Keratinocyte (primary cell): ENCODE measurements around the gene NADSYN1.

ENCODE experiments used
- CTCF ChIP-seq, 3 experiments: IDR thresholded peaks in 1 of 3; conservative IDR thresholded peaks in 1 of 3; optimal IDR thresholded peaks in 1 of 3; 2 replicates in 2 of 3; 3 replicates in 1 of 3; pipeline versions ENCODE3 to v1.5.1; 2011; ENCODE audit warnings: low read length in 3 of 3, mild to moderate bottlenecking in 3 of 3, moderate library complexity in 2 of 3, control low read depth in 1 of 3, inconsistent platforms in 1 of 3; ENCODE audit not compliant: insufficient read depth in 2 of 3; ENCODE audit errors: extremely low read depth in 1 of 3
- EZH2 ChIP-seq: IDR thresholded peaks from one replicate; pipeline ENCODE4 v1.6.1; 2012; ENCODE audit warnings: inconsistent platforms, mild to moderate bottlenecking, low read length, moderate library complexity

- no peak for TF ChIP-seq CTCF (optimal IDR thresholded peaks at IDR 0.05 in 1 of 3, IDR thresholded peaks at IDR 0.05 in 1 of 3, conservative IDR thresholded peaks at IDR 0.05 in 1 of 3; ENCODE audit: extremely low read depth in 1 of 3, insufficient read depth in 2 of 3, low read length in 3 of 3)
- TF ChIP-seq EZH2, result no peak
Measured at GRCh38 chr11:71443736-71444445, 9.1 kb upstream of the NADSYN1 start.
